ENCODE data around the gene TAF1B. TPM values are rescaled to one million over a fixed set of nuclear protein-coding genes. Genes with fewer than 3 reads are reported as not detected.

TAF1B gene
- total RNA-seq, 1 experiment from 2014 or later, result 35.2 TPM

GRCh38 chr2:9973690-9974089 lies 130.4 kb downstream of the TAF1B start:
- Histone ChIP-seq H3K4me1 (ENCODE audit: control insufficient read depth, insufficient read depth, low read length) (peaks cover 35% of the 10 kb centered on the region), H3K27ac (ENCODE audit: low read length) (no peak overlapping the region), H3K4me3 (ENCODE audit: low read depth in 2 of 2, low read length in 2 of 2) (no peak overlapping the region), H3K9me3 (ENCODE audit: control insufficient read depth, insufficient read depth, low read depth, low read length) (no peaks in the 10 kb centered on the region), H3K27me3 (ENCODE audit: control insufficient read depth, insufficient read depth, low read length) (no peaks in the 10 kb centered on the region), H3K36me3 (ENCODE audit: control insufficient read depth, insufficient read depth, low read length) (no peaks in the 10 kb centered on the region)
- TF ChIP-seq REST (IDR thresholded peaks at IDR 0.05; ENCODE audit: insufficient read depth in 1 of 2, low read depth in 2 of 2, low read length in 1 of 2), result no peak
- no peak for TF ChIP-seq POLR2AphosphoS5 (IDR thresholded peaks at IDR 0.05; ENCODE audit: low read depth, low read length)
- no peak for TF ChIP-seq CTCF (IDR thresholded peaks at IDR 0.05)
- TF ChIP-seq SIN3A (IDR thresholded peaks at IDR 0.05; ENCODE audit: borderline replicate concordance, insufficient read depth, low read depth, low read length), result no peak
- no peak for TF ChIP-seq TCF7L2 (IDR thresholded peaks at IDR 0.05; ENCODE audit: low read depth, low read length)
- POLR2A ChIA-PET, result no interaction called here
- no peak for ATAC-seq
- CTCF ChIA-PET, result no interaction called here
- in situ Hi-C loops (cut with HindIII; ENCODE audit: low pct_unique_long_range_greater_than_20kb, low sequenced_read_pairs) (no loop called here), intact Hi-C loops (cut with micrococcal nuclease; ENCODE audit: unreplicated experiment) (no loop called here)
- BruUV-seq (replicated peaks), result no TSS peak
- no peak for DNase-seq (ENCODE audit: low read depth, low spot score)

GRCh38 chr2:9974343-9974742 lies 131.1 kb downstream of the TAF1B start:
- H3K27me3 ChIP-seq (ENCODE audit: control insufficient read depth, insufficient read depth, low read length), result no peaks in the 10 kb centered on the region
- POLR2A ChIA-PET, result no interaction called here
- intact Hi-C loops (cut with micrococcal nuclease; ENCODE audit: unreplicated experiment) (no loop called here), in situ Hi-C loops (cut with HindIII; ENCODE audit: low pct_unique_long_range_greater_than_20kb, low sequenced_read_pairs) (no loop called here)
- H3K4me3 ChIP-seq (ENCODE audit: low read depth in 2 of 2, low read length in 2 of 2), result no peak overlapping the region
- CTCF ChIA-PET, result interaction anchor here (1.0 kb wide), 1 partner anchor 10 kb away, joined by 6 read pairs; no protein-coding TSS in a partner anchor
- H3K36me3 ChIP-seq (ENCODE audit: control insufficient read depth, insufficient read depth, low read length), result no peaks in the 10 kb centered on the region
- H3K27ac ChIP-seq (ENCODE audit: low read length), result no peak overlapping the region
- peaks cover 35% of the 10 kb centered on the region for H3K4me1 ChIP-seq (ENCODE audit: control insufficient read depth, insufficient read depth, low read length)
- no peak for ATAC-seq
- no peak for DNase-seq (ENCODE audit: low read depth, low spot score)
- no peak for TF ChIP-seq POLR2AphosphoS5 (IDR thresholded peaks at IDR 0.05; ENCODE audit: low read depth, low read length)
- TF ChIP-seq CTCF (IDR thresholded peaks at IDR 0.05), result no peak
- TF ChIP-seq SIN3A (IDR thresholded peaks at IDR 0.05; ENCODE audit: borderline replicate concordance, insufficient read depth, low read depth, low read length), result no peak
- TF ChIP-seq TCF7L2 (IDR thresholded peaks at IDR 0.05; ENCODE audit: low read depth, low read length), result no peak
- TF ChIP-seq REST (IDR thresholded peaks at IDR 0.05; ENCODE audit: insufficient read depth in 1 of 2, low read depth in 2 of 2, low read length in 1 of 2), result no peak
- BruUV-seq (replicated peaks), result no TSS peak
- no peaks in the 10 kb centered on the region for H3K9me3 ChIP-seq (ENCODE audit: control insufficient read depth, insufficient read depth, low read depth, low read length)
